Fibroblast of villous mesenchyme (primary cell): ENCODE results near the gene MEIKIN. TPM values are rescaled to one million over a fixed set of nuclear protein-coding genes. Genes with fewer than 3 reads are reported as not detected.
"Not testable (repeated sequence)": the region's sequence is repeated elsewhere in the genome, so short reads cannot be mapped to it uniquely, and the experiment has no call there.

ENCODE experiments used
- DNase-seq: peaks from one replicate; pipeline ENCODE4 v3.0.0-alpha.2; 2010; ENCODE audit warnings: low read depth
- H3K4me3 ChIP-seq: 2 replicates; pipeline ENCODE4 v1.5.1; 2011; ENCODE audit warnings: low read depth, mild to moderate bottlenecking, low read length
- CTCF ChIP-seq: IDR thresholded peaks from 2 replicates; pipeline ENCODE4 v1.5.1; 2012; ENCODE audit warnings: low read depth, mild to moderate bottlenecking, low read length; ENCODE audit not compliant: insufficient read depth
- total RNA-seq: library from RNA; depleted of rRNA; stranded (reverse); fragments of >200 nt; gene quantifications from 2 replicates; pipeline ENCODE4 v1.2.3, GENCODE V29; 2012

MEIKIN gene
- total RNA-seq, 1 donor: not detected

- DNase-seq: no peak
- TF ChIP-seq CTCF: no peak
- H3K4me3 ChIP-seq: no peak overlapping the region
Observed at GRCh38 chr5:131883984-131884383, 61.5 kb downstream of the MEIKIN start.

DNA sequence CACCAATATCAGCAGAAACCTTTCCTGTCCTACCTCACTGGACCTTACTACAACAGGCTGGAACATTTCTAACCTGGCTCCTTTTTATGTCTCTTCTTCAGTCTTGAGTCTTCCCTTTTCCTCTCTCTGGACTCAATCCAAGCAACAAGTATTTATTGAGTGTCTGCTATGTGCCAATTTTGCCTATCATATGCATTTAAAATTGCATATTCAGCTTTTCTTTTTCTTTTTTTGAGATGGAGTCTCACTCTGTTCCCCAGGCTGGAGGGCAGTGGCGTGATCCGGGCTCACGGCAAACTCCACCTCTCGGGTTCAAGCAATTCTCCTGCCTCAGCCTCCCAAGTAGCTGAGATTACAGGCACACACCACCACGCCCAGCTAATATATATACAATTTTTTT, 65.8 kb downstream of the MEIKIN start:
- DNase-seq: no peak
- no peak overlapping the region for H3K4me3 ChIP-seq
- TF ChIP-seq CTCF: no peak

- DNase-seq: no peak
- no peak for TF ChIP-seq CTCF
- no peak overlapping the region for H3K4me3 ChIP-seq
Observed at GRCh38 chr5:131877873-131878272, 67.6 kb downstream of the MEIKIN start.

- DNase-seq, H3K4me3 ChIP-seq: not testable (repeated sequence)
Observed at GRCh38 chr5:131871251-131871650, 74.2 kb downstream of the MEIKIN start.

DNA sequence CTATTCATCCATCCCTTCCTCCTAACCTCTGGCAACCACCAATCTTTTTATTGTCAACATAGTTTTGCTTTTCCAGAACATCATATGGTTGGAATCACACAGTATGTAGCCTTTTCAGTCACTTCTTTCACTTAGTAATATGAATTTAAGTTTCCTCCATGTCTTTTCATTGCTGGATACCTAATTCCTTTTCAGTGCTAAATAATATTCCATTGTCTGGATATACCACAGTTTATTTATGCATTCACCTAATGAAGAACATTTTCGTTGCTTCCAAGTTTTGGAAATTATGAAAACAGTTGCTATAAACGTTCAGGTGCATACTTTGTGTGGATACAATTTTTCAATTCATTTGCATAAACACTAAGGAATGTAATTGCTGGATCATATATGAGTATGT, 77.9 kb downstream of the MEIKIN start:
- no peak for DNase-seq
- no peak for TF ChIP-seq CTCF
- no peak overlapping the region for H3K4me3 ChIP-seq

DNA sequence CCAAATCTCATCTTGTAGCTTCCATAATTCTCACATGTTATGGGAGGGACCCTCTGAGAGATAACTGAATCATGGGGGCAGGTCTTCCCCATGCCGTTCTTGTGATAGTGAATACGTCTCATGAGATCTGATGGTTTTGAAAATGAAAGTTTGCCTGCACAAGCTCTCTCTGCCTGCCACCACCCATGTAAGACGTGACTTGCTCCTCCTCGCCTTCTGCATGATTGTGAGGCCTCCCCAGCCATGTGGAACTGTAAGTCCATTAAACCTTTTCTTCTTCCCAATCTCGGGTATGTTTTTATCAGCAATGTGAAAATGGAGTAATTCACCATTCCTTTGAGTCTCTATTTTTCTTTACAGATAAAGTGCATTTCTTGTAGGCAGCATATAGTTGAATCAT, 81.8 kb downstream of the MEIKIN start:
- no peak for DNase-seq
- H3K4me3 ChIP-seq: no peak overlapping the region
- no peak for TF ChIP-seq CTCF

GRCh38 chr5:131857388-131857787, 88.1 kb downstream of the MEIKIN start:
- no peak for DNase-seq
- TF ChIP-seq CTCF: no peak

More at GRCh38 chr5:131857388-131857787, 88.1 kb downstream of the MEIKIN start:
- no peak overlapping the region for H3K4me3 ChIP-seq
